HFFc6 (cell line): Measurements from ENCODE around the gene AOC3. TPM values are rescaled to one million over a fixed set of nuclear protein-coding genes. Genes with fewer than 3 reads are reported as not detected.
"Not testable (repeated sequence)": the region's sequence is repeated elsewhere in the genome, so short reads cannot be mapped to it uniquely, and the experiment has no call there.

ENCODE experiments used
- DNase-seq: peaks from one replicate; pipeline ENCODE4 v3.0.0-alpha.2; 2018
- H3K27ac Mint-ChIP-seq: 2 replicates; pipeline ENCODE4 v1.8.0; 2020; ENCODE audit warnings: mild to moderate bottlenecking, mixed read lengths
- H3K27me3 Mint-ChIP-seq: 2 replicates; pipeline ENCODE4 v1.8.0; 2021; ENCODE audit warnings: mild to moderate bottlenecking, moderate library complexity, mixed read lengths; ENCODE audit not compliant: insufficient read depth
- H3K36me3 Mint-ChIP-seq: 2 replicates; pipeline ENCODE4 v1.8.0; 2021; ENCODE audit warnings: low read depth, mixed read lengths
- H3K4me1 Mint-ChIP-seq: 2 replicates; pipeline ENCODE4 v1.8.0; 2020; ENCODE audit warnings: low read depth, mixed read lengths
- H3K4me3 Mint-ChIP-seq: 2 replicates; pipeline ENCODE4 v1.8.0; 2020; ENCODE audit warnings: mild to moderate bottlenecking, moderate library complexity, mixed read lengths
- H3K9me3 Mint-ChIP-seq: 2 replicates; pipeline ENCODE4 v1.8.0; 2020; ENCODE audit warnings: mild to moderate bottlenecking, mixed read lengths
- total RNA-seq, 6 experiments: library from RNA; stranded (reverse); fragmentation: NEBNext Ultra II Directional; extraction: Animal tissue kit (Norgen Biotek cat#: 25700); gene quantifications; 2 replicates in 1 of 6; 3 replicates in 5 of 6; pipeline ENCODE4 v1.2.3, GENCODE V29; 2021
- TF ChIP-seq, protein P1 (sequence below): fragments of 200-600 bp; sonication (generic); IDR thresholded peaks from 2 replicates; pipeline ENCODE4 v1.5.0; 2021; ENCODE audit warnings: antibody characterized with exemption, mild to moderate bottlenecking

AOC3 gene
- total RNA-seq, 6 experiments from 2014 or later: 0.05 to 0.14 (median 0.06) TPM; not detected in 2

DNA sequence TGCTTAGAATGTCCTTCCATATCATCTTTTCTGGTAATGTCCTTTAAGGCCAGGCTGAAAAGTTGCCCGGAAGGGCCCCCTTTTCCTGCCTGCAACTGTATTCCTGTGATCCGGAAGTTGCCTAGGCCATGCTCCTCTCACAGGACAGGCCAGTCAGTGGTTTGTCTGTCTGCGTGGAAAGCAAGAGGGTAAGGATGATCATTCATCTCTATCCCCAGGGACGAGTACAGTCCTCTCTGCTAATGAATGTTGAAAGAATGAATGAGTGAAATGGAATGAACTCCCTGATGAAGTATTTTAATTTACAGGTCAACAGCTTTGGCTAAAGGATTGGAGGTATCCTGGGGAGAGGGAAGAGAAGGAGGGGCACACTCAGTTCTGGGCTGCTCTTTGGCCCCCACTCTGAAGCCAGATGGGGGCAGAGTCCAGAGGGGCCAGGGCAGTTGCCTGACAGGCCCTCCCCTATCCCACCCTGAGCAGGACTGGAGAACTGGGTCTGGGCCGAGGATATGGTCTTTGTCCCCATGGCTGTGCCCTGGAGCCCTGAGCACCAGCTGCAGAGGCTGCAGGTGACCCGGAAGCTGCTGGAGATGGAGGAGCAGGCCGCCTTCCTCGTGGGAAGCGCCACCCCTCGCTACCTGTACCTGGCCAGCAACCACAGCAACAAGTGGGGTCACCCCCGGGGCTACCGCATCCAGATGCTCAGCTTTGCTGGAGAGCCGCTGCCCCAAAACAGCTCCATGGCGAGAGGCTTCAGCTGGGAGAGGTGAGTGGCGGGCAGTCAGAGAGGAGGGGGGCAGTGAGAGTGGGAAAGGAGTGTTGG is 3.2 kb downstream of the AOC3 start:
- no peaks in the 10 kb centered on the region for H3K36me3 Mint-ChIP-seq
- TF ChIP-seq, protein P1, sequence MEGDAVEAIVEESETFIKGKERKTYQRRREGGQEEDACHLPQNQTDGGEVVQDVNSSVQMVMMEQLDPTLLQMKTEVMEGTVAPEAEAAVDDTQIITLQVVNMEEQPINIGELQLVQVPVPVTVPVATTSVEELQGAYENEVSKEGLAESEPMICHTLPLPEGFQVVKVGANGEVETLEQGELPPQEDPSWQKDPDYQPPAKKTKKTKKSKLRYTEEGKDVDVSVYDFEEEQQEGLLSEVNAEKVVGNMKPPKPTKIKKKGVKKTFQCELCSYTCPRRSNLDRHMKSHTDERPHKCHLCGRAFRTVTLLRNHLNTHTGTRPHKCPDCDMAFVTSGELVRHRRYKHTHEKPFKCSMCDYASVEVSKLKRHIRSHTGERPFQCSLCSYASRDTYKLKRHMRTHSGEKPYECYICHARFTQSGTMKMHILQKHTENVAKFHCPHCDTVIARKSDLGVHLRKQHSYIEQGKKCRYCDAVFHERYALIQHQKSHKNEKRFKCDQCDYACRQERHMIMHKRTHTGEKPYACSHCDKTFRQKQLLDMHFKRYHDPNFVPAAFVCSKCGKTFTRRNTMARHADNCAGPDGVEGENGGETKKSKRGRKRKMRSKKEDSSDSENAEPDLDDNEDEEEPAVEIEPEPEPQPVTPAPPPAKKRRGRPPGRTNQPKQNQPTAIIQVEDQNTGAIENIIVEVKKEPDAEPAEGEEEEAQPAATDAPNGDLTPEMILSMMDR: no peak
- H3K9me3 Mint-ChIP-seq: no peaks in the 10 kb centered on the region
- no peaks in the 10 kb centered on the region for H3K4me1 Mint-ChIP-seq
- H3K4me3 Mint-ChIP-seq: no peak overlapping the region
- no peak for DNase-seq
- peaks cover 21% of the 10 kb centered on the region for H3K27me3 Mint-ChIP-seq
- no peak overlapping the region for H3K27ac Mint-ChIP-seq

DNA sequence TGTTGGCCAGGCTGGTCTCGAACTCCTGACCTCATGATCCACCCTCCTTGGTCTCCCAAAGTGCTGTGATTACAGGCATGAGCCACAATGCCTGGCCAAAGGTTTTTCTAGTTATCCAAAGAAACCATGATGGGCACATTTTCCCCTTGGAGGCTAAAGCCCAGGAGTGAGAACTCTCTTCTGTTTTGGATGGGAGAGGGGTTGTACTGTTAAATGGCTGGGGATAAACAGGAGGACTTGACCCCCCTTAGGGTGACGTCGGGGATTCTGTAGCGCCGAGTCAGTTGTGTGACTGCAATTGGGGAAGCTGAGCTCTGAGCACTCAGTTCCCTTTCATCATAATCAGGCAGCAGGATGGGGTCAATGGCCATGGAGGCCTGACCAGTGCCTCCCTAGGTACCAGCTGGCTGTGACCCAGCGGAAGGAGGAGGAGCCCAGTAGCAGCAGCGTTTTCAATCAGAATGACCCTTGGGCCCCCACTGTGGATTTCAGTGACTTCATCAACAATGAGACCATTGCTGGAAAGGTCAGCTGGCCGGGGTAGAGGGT is 4.1 kb downstream of the AOC3 start:
- no peaks in the 10 kb centered on the region for H3K4me1 Mint-ChIP-seq
- DNase-seq: no peak
- H3K27ac Mint-ChIP-seq: no peak overlapping the region
- H3K36me3 Mint-ChIP-seq: no peaks in the 10 kb centered on the region
- peaks cover 27% of the 10 kb centered on the region for H3K27me3 Mint-ChIP-seq
- TF ChIP-seq, protein P1: no peak
- H3K9me3 Mint-ChIP-seq: no peaks in the 10 kb centered on the region
- no peak overlapping the region for H3K4me3 Mint-ChIP-seq

DNA sequence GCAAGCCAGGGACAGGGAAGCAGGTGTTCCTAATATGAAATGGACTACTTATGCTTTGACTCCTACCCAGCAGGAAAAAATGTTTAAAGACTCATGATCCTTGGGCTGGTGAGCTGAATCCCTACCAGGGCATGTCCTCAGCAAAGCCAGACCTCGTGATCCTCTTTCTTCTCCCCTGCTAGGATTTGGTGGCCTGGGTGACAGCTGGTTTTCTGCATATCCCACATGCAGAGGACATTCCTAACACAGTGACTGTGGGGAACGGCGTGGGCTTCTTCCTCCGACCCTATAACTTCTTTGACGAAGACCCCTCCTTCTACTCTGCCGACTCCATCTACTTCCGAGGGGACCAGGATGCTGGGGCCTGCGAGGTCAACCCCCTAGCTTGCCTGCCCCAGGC is 5.1 kb downstream of the AOC3 start:
- not testable (repeated sequence) for H3K36me3 Mint-ChIP-seq, H3K4me1 Mint-ChIP-seq, H3K9me3 Mint-ChIP-seq, H3K4me3 Mint-ChIP-seq, DNase-seq, H3K27ac Mint-ChIP-seq
- H3K27me3 Mint-ChIP-seq: peaks cover 30% of the 10 kb centered on the region

DNA sequence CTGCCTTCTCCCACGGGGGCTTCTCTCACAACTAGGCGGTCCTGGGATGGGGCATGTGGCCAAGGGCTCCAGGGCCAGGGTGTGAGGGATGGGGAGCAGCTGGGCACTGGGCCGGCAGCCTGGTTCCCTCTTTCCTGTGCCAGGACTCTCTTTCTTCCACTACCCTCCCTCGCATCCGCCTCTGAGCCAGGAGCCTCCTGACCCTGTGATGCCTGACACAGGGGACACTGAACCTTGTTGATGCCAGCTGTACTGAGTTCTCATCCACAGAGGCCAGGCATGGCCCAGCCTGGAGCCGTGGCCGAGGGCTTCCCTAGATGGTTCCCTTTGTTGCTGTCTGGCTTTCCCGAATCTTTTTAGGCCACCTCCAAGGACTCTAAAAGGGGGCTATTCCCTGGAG is 5.5 kb downstream of the AOC3 start:
- not testable (repeated sequence) for H3K9me3 Mint-ChIP-seq, H3K36me3 Mint-ChIP-seq, H3K4me1 Mint-ChIP-seq, H3K27ac Mint-ChIP-seq, DNase-seq, H3K4me3 Mint-ChIP-seq
- peaks cover 31% of the 10 kb centered on the region for H3K27me3 Mint-ChIP-seq

DNA sequence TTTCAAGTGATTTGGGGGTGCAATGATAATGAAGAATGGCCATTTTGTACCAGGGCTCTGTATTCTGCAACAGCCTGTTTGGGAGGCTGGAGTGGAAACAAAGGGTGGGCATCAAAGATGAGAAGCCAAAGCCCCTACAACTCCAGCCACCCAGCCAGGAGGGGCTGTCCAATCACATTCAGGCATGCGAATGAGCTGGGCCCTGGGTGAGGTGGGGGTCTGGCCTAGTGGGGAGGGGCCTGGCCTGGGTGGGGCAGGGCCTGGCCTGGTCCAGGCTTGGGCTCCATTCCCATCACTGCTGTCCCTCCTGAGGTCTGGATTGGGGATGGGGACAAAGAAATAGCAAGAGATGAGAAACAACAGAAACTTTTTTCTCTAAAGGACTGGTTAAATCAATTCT is 6.4 kb downstream of the AOC3 start:
- no peak overlapping the region for H3K4me3 Mint-ChIP-seq
- DNase-seq: no peak
- no peaks in the 10 kb centered on the region for H3K9me3 Mint-ChIP-seq
- TF ChIP-seq, protein P1: no peak
- no peaks in the 10 kb centered on the region for H3K36me3 Mint-ChIP-seq
- H3K27me3 Mint-ChIP-seq: peaks cover 31% of the 10 kb centered on the region
- no peak overlapping the region for H3K27ac Mint-ChIP-seq
- H3K4me1 Mint-ChIP-seq: no peaks in the 10 kb centered on the region

DNA sequence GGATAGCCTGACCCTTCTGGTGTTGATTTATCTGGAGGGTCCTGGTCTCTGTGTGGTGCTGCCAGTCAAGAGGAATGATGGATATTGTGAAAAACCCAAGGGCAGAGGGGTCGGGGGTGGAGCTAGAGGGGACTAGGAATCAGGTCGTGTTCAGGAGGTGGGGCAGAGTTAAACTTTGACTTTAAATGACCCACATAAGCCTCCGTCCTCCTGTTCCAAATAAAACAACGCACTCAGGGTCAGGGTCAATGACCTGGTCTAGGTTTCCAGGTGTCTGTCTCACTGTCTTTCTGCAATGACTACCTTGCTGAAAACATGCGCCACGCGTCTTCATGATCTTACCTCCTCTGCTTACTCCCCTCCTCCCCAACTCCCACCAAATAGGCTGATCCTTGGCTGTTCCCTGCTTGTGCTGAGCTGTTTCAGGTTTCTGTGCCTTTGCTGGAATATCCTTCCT is 14.7 kb downstream of the AOC3 start:
- H3K27ac Mint-ChIP-seq: no peak overlapping the region
- TF ChIP-seq, protein P1: no peak
- H3K9me3 Mint-ChIP-seq: peaks cover 9% of the 10 kb centered on the region
- H3K4me3 Mint-ChIP-seq: no peak overlapping the region
- H3K27me3 Mint-ChIP-seq: peaks cover 27% of the 10 kb centered on the region
- H3K4me1 Mint-ChIP-seq: peaks cover 11% of the 10 kb centered on the region
- DNase-seq: no peak
- H3K36me3 Mint-ChIP-seq: no peaks in the 10 kb centered on the region; the same call in 1 of the 2 replicates
